Ishikawa (cell line): ENCODE results near the gene CIZ1.

Source experiments
- CEBPB ChIP-seq: IDR thresholded peaks from 2 replicates; pipeline ENCODE4 v1.6.1; 2012
- CREB1 ChIP-seq: IDR thresholded peaks from 2 replicates; pipeline ENCODE4 v1.6.1; 2012; ENCODE audit warnings: low read depth
- EGR1 ChIP-seq: IDR thresholded peaks from 2 replicates; pipeline ENCODE4 v1.6.1; 2012
- EP300 ChIP-seq: IDR thresholded peaks from 2 replicates; pipeline ENCODE4 v1.6.1; 2012; ENCODE audit warnings: borderline replicate concordance
- FOXM1 ChIP-seq: IDR thresholded peaks from 2 replicates; pipeline ENCODE4 v1.6.1; 2012; ENCODE audit warnings: low read depth, borderline replicate concordance
- NFIC ChIP-seq: IDR thresholded peaks from 2 replicates; pipeline ENCODE4 v1.6.1; 2012
- RAD21 ChIP-seq: IDR thresholded peaks from 2 replicates; pipeline ENCODE4 v1.6.1; 2012; ENCODE audit warnings: low read depth
- TAF1 ChIP-seq: IDR thresholded peaks from 2 replicates; pipeline ENCODE4 v1.6.1; 2012; ENCODE audit warnings: low read depth, mild to moderate bottlenecking
- TCF12 ChIP-seq: IDR thresholded peaks from 2 replicates; pipeline ENCODE4 v1.6.1; 2012; ENCODE audit warnings: low read depth
- TEAD4 ChIP-seq: IDR thresholded peaks from 2 replicates; pipeline ENCODE4 v1.6.1; 2012
- YY1 ChIP-seq: IDR thresholded peaks from 2 replicates; pipeline ENCODE4 v1.6.1; 2012; ENCODE audit warnings: low read depth
- ZBTB7A ChIP-seq: IDR thresholded peaks from 2 replicates; pipeline ENCODE4 v1.6.1; 2012; ENCODE audit warnings: low read depth
- TF ChIP-seq, protein P1 (sequence below): IDR thresholded peaks from 2 replicates; pipeline ENCODE4 v1.6.1; 2012; ENCODE audit warnings: low read depth, mild to moderate bottlenecking
- TF ChIP-seq, protein P2 (sequence below): IDR thresholded peaks from 2 replicates; pipeline ENCODE4 v1.6.1; 2012
- TF ChIP-seq, protein P3 (sequence below): IDR thresholded peaks from 2 replicates; pipeline ENCODE4 v1.6.1; 2012

Gene CIZ1

DNA sequence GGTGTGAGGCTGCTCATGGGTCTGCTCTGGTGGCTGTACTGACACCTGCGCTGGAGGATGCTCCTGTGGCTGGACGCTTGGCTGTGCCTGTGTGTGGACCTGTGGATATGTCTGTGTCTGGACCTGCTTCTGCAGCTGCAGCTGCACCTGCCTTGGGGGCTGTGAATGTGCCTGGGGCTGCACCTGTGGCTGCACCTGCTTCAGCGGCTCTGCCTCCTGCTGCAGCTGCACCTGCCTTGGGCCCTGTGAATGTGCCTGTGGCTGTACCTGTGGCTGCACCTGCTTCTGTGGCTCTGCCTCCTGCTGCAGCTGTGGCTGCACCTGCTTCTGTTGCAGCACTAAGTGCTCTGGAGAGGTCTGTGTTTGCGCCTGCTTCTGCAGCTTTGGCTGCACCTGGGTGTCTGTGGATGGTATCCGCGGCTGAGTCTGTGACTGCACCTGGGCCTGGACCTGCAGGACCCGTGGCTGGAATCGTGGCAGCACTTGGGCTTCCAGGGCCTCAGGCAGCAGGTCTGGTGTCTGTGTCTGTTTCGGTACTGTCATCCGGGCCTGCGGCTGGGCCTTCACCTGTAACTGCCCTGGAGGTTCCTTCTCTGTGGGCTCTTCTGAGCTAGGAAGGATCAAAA lies 12.5 kb downstream of the CIZ1 start:
- TF ChIP-seq, protein P1, sequence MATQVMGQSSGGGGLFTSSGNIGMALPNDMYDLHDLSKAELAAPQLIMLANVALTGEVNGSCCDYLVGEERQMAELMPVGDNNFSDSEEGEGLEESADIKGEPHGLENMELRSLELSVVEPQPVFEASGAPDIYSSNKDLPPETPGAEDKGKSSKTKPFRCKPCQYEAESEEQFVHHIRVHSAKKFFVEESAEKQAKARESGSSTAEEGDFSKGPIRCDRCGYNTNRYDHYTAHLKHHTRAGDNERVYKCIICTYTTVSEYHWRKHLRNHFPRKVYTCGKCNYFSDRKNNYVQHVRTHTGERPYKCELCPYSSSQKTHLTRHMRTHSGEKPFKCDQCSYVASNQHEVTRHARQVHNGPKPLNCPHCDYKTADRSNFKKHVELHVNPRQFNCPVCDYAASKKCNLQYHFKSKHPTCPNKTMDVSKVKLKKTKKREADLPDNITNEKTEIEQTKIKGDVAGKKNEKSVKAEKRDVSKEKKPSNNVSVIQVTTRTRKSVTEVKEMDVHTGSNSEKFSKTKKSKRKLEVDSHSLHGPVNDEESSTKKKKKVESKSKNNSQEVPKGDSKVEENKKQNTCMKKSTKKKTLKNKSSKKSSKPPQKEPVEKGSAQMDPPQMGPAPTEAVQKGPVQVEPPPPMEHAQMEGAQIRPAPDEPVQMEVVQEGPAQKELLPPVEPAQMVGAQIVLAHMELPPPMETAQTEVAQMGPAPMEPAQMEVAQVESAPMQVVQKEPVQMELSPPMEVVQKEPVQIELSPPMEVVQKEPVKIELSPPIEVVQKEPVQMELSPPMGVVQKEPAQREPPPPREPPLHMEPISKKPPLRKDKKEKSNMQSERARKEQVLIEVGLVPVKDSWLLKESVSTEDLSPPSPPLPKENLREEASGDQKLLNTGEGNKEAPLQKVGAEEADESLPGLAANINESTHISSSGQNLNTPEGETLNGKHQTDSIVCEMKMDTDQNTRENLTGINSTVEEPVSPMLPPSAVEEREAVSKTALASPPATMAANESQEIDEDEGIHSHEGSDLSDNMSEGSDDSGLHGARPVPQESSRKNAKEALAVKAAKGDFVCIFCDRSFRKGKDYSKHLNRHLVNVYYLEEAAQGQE: no peak
- TF ChIP-seq TCF12 (no peak), EP300 (no peak), TEAD4 (no peak), YY1 (no peak), RAD21 (no peak), CREB1 (no peak), TAF1 (no peak)
- TF ChIP-seq, protein P2, sequence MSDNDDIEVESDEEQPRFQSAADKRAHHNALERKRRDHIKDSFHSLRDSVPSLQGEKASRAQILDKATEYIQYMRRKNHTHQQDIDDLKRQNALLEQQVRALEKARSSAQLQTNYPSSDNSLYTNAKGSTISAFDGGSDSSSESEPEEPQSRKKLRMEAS: no peak

DNA sequence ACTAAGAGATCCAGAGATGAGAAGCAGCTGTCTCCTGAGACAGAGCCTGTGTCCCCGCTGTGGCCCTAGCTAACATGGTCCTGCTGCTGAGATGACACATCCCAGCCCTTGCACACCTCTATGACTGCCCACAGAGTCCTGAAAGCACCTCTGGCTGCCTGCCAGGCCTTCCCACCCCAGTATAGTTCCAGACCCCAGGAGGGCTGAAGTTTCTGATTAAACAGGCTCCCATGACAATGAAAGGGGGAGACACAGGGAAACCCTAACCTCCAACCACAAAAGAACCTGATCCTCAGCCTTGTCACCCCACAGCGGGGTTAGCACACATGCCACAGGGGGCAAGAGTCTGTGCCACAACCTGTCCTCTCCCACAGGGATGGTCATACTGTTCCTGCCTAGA lies 15.6 kb downstream of the CIZ1 start:
- TF ChIP-seq ZBTB7A: 0 out of 2 replicates have a peak, but pooled peaks have one; percentile 31
- TF ChIP-seq, protein P2: peak; percentile 26; the same call in 1 of the 2 replicates
- TF ChIP-seq NFIC: peak; percentile 92
- no peak for TF ChIP-seq TAF1
- TF ChIP-seq FOXM1: peak; percentile 39
- no peak for TF ChIP-seq CEBPB
- 0 out of 2 replicates have a peak, but pooled peaks have one; percentile 16 for TF ChIP-seq EGR1
- TF ChIP-seq TEAD4: peak; percentile 60
- TF ChIP-seq RAD21: no peak
- TF ChIP-seq CREB1: no peak
- TF ChIP-seq EP300: peak; percentile 82
- TF ChIP-seq TCF12: peak; percentile 70
- TF ChIP-seq, protein P1: no peak

DNA sequence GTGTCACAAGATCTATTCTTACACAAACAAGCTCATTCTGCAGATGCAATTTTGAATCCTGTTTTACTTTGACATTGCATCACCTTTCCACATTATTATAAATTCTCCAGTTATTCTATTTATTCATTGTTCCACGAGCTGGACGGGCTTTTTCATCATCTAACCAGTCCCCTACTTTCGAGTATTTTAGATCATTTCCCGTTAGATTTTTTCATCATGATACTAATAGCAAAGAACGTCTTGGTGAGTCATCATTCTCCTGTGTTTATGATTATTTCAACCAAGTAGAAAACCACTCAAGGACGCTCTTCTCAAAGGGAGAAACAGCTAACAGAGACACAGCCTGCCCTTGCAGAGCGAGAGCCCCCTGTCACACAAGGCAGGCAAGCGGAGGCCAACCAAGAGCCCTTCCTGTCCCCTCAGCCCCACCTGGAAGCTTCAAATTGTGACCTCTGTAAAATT lies 16.2 kb downstream of the CIZ1 start:
- TF ChIP-seq YY1: no peak
- TF ChIP-seq CEBPB: no peak
- TF ChIP-seq, protein P1: no peak
- TF ChIP-seq EGR1: no peak
- TF ChIP-seq, protein P2: no peak
- TF ChIP-seq TCF12: no peak
- TF ChIP-seq FOXM1: no peak
- TF ChIP-seq, protein P3, sequence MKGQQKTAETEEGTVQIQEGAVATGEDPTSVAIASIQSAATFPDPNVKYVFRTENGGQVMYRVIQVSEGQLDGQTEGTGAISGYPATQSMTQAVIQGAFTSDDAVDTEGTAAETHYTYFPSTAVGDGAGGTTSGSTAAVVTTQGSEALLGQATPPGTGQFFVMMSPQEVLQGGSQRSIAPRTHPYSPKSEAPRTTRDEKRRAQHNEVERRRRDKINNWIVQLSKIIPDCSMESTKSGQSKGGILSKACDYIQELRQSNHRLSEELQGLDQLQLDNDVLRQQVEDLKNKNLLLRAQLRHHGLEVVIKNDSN: no peak
- TF ChIP-seq RAD21: no peak
- TF ChIP-seq ZBTB7A: no peak
- no peak for TF ChIP-seq TAF1
- no peak for TF ChIP-seq EP300
- TF ChIP-seq CREB1: no peak
- no peak for TF ChIP-seq TEAD4
- TF ChIP-seq NFIC: no peak

DNA sequence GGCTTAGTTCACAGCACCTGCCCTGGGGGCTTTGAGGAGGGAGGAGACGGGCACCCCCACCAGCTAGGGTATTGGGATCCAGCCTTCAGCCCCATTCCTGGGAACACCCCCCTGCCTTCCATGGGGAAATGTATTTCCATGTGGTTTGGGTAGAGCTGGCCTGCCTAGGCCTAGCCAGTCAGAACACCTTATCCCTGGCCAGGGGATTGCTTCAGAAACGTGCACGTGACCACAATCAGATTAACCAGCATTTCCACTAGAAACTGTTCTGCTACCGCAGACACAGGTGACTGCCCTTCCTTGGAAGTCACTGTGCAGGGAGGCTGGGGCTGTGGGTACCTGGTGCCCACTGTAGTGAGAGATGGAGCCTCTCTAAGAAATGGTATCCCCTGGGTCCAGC lies 17.3 kb downstream of the CIZ1 start:
- TF ChIP-seq CREB1: no peak
- TF ChIP-seq, protein P3: 0 out of 2 replicates have a peak, but pooled peaks have one; percentile 37
